SJCRH30 (cell line): Measurements from ENCODE around the gene USP3. TPM values are rescaled to one million over a fixed set of nuclear protein-coding genes. Genes with fewer than 3 reads are reported as not detected.
"Not testable (repeated sequence)": the region's sequence is repeated elsewhere in the genome, so short reads cannot be mapped to it uniquely, and the experiment has no call there.

Experiments used
- DNase-seq, 2 experiments: peaks; one replicate each; pipeline ENCODE4 v3.0.0-alpha.2; 2015 to 2020
- H3K27ac ChIP-seq: fragments of 250-450 bp; sonication (Bioruptor Pico); 2 replicates; pipeline ENCODE4 v1.5.1; 2020; ENCODE audit warnings: mild to moderate bottlenecking, moderate library complexity
- H3K27me3 ChIP-seq: fragments of 250-450 bp; sonication (Bioruptor Pico); 2 replicates; pipeline ENCODE4 v1.5.1; 2020; ENCODE audit warnings: mild to moderate bottlenecking, moderate library complexity
- H3K36me3 ChIP-seq: fragments of 250-450 bp; sonication (Bioruptor Pico); 2 replicates; pipeline ENCODE4 v1.5.1; 2020; ENCODE audit warnings: mild to moderate bottlenecking, moderate library complexity
- H3K4me1 ChIP-seq: fragments of 250-450 bp; sonication (Bioruptor Pico); 2 replicates; pipeline ENCODE4 v1.5.1; 2020; ENCODE audit warnings: mild to moderate bottlenecking, moderate library complexity
- H3K4me3 ChIP-seq: fragments of 250-450 bp; sonication (Bioruptor Pico); 2 replicates; pipeline ENCODE4 v1.5.1; 2020; ENCODE audit warnings: mild to moderate bottlenecking, moderate library complexity
- H3K9me3 ChIP-seq: fragments of 250-450 bp; sonication (Bioruptor Pico); replicated peaks from 2 replicates; pipeline ENCODE4 v1.5.1; 2020; ENCODE audit warnings: mild to moderate bottlenecking, moderate library complexity
- total RNA-seq: library from RNA; depleted of rRNA; stranded (reverse); fragments of >200 nt; shearing (Covaris generic); gene quantifications from 2 replicates; pipeline ENCODE4 v1.2.3, GENCODE V29; 2014

The USP3 gene
- total RNA-seq, 1 experiment from 2014 or later, result 42.0 TPM

DNA sequence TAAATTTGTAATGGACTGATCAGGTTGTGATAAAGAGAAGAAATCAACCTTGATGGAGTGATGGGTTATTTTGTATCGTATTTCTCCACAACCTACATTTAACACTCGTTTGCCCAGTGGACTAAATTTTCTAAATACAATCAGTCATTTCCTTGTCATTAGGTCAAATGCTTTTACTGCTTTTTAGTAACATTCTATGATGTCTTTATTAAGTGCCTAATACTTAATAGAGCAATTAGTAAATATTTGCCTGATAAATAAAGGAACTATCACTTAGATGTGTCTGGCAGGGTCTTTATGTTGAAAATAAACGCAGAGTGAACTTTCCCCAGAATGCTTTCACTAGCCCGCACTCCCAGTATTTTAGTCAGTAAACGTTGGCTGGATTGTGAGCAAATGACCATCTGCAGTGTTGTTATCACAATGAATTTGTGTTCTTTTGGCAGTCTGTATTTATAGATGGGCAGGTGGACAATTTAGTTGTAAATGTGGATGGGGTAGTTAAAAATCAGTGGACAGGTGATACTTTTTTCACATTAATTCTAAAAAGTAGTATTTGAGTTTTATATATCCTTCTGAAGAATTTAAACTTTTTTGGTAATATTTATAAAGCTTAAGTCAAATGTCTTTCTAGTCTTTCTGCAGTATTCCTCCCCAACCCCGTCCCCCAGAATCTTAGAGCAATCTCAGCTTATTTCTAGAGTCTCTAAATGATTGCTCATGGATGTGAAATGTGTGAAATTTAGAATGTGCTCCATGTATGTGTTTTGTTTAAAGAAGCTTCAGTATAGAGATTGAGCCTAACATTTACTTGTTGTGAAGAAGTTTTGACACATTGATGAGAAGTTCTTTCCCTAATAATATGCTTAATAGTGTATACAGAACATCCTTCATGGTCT is 4.9 kb downstream of the USP3 start:
- peaks cover 4% of the 10 kb centered on the region for H3K4me1 ChIP-seq
- H3K4me3 ChIP-seq, result no peak overlapping the region
- no peaks in the 10 kb centered on the region for H3K27me3 ChIP-seq
- no peaks in the 10 kb centered on the region for H3K36me3 ChIP-seq
- DNase-seq, result no peak
- no peaks in the 10 kb centered on the region for H3K9me3 ChIP-seq
- no peak overlapping the region for H3K27ac ChIP-seq

- no peak for DNase-seq
- Histone ChIP-seq H3K36me3 (no peaks in the 10 kb centered on the region), H3K4me1 (peaks cover 4% of the 10 kb centered on the region), H3K27ac (no peak overlapping the region), H3K27me3 (no peaks in the 10 kb centered on the region), H3K4me3 (no peak overlapping the region), H3K9me3 (no peaks in the 10 kb centered on the region)
These were observed 5.9 kb downstream of the USP3 start for GRCh38 chr15:63509955-63510940.

GRCh38 chr15:63512148-63512547 is 7.8 kb downstream of the USP3 start:
- Histone ChIP-seq H3K27me3 (no peaks in the 10 kb centered on the region), H3K4me3 (no peak overlapping the region), H3K36me3 (no peaks in the 10 kb centered on the region), H3K27ac (no peak overlapping the region), H3K4me1 (no peaks in the 10 kb centered on the region; the same call in 1 of the 2 replicates), H3K9me3 (no peaks in the 10 kb centered on the region)
- DNase-seq, result no peak

- no peak overlapping the region for H3K4me3 ChIP-seq
- no peaks in the 10 kb centered on the region for H3K27me3 ChIP-seq
- H3K4me1 ChIP-seq, result no peaks in the 10 kb centered on the region; the same call in 1 of the 2 replicates
- no peaks in the 10 kb centered on the region for H3K9me3 ChIP-seq
- H3K27ac ChIP-seq, result no peak overlapping the region
- H3K36me3 ChIP-seq, result no peaks in the 10 kb centered on the region
- DNase-seq, result no peak
These were observed 8.9 kb downstream of the USP3 start for GRCh38 chr15:63513271-63513670.

GRCh38 chr15:63513728-63514127 is 9.3 kb downstream of the USP3 start:
- no peaks in the 10 kb centered on the region for H3K36me3 ChIP-seq
- no peak overlapping the region for H3K4me3 ChIP-seq
- H3K27me3 ChIP-seq, result no peaks in the 10 kb centered on the region
- no peaks in the 10 kb centered on the region for H3K9me3 ChIP-seq
- DNase-seq, result no peak
- H3K27ac ChIP-seq, result no peak overlapping the region
- no peaks in the 10 kb centered on the region; the same call in 1 of the 2 replicates for H3K4me1 ChIP-seq

DNA sequence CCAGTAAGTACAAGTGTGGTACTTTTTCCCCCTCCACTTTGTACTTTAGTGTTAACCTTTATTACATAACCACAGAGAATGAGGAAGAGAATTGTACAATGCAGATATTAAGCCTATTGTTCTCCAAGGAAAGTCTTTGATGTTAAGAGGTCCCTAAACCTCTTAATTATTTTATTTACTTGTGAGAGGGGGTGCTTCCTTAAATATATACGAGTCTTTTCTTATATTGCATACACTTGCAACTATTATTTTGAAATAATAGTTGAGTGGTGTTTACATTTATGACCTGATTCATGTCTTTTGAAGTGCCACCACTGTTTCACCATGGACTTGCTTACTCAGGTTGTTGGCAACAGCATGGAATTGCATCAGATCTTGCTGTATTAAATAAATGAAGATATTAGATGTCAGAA is 10.1 kb downstream of the USP3 start:
- DNase-seq, result no peak
- H3K4me1 ChIP-seq, result no peaks in the 10 kb centered on the region; the same call in 1 of the 2 replicates
- H3K9me3 ChIP-seq, result no peaks in the 10 kb centered on the region
- no peaks in the 10 kb centered on the region for H3K27me3 ChIP-seq
- no peaks in the 10 kb centered on the region for H3K36me3 ChIP-seq
- no peak overlapping the region for H3K4me3 ChIP-seq
- no peak overlapping the region for H3K27ac ChIP-seq

- no peak for DNase-seq
- H3K9me3 ChIP-seq, result no peaks in the 10 kb centered on the region
- no peak overlapping the region for H3K27ac ChIP-seq
- H3K4me1 ChIP-seq, result no peaks in the 10 kb centered on the region; the same call in 1 of the 2 replicates
- H3K27me3 ChIP-seq, result no peaks in the 10 kb centered on the region
- H3K36me3 ChIP-seq, result no peaks in the 10 kb centered on the region
- H3K4me3 ChIP-seq, result no peak overlapping the region
These were observed 12.8 kb downstream of the USP3 start for GRCh38 chr15:63517202-63517601.

DNA sequence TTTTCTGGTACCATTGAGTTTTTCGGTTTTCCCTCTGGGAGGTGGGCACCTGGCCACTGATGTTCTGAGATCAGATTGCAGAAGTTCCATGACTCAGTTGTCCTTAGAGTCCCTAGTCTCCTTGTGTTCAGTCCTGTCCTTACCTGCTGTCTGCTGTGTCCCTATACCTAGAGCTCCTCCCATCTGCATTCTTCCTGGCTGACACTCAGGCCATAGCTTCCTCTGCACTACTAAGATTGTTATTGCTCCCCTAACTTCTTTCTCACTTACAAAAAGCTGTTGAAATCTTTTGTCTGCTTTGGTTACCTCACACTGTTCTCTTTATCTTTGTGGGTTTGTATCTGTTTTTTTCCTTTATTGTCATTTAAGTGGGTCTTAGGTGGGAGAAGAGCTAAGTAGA is 13.2 kb downstream of the USP3 start:
- DNase-seq, result no peak
- H3K4me1 ChIP-seq, result no peaks in the 10 kb centered on the region; the same call in 1 of the 2 replicates
- H3K4me3 ChIP-seq, result no peak overlapping the region

DNA sequence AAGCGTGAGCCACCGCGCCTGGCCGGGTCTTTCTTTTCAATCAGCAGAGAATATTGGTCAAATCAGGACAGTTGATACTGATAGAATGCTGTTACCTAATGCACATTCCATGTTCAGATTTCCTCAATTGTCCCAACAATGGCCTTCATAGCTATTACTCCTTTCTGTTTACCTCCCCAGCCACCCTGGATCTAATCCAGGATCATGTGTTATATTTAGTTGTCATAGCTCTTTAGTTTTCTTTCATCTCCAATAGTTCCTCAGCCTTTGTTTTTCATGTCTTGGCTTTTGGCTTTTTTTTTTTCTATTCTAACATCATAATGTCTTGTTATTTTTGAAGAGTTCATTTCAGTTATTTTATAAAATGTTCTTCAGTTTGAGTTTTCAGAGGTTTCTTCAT is 14.6 kb downstream of the USP3 start:
- Histone ChIP-seq H3K4me3 (no peak overlapping the region), H3K27me3 (no peaks in the 10 kb centered on the region), H3K27ac (no peak overlapping the region), H3K4me1 (no peaks in the 10 kb centered on the region; the same call in 1 of the 2 replicates), H3K9me3 (no peaks in the 10 kb centered on the region), H3K36me3 (no peaks in the 10 kb centered on the region)
- DNase-seq, result no peak

More for the DNA sequence above, 13.2 kb downstream of the USP3 start:
- no peaks in the 10 kb centered on the region for H3K27me3 ChIP-seq
- no peaks in the 10 kb centered on the region for H3K9me3 ChIP-seq
- no peaks in the 10 kb centered on the region for H3K36me3 ChIP-seq
- no peak overlapping the region for H3K27ac ChIP-seq

- H3K4me1 ChIP-seq, result no peaks in the 10 kb centered on the region
- H3K27ac ChIP-seq, result no peak overlapping the region
- no peaks in the 10 kb centered on the region for H3K27me3 ChIP-seq
- H3K4me3 ChIP-seq, result no peak overlapping the region
- H3K36me3 ChIP-seq, result no peaks in the 10 kb centered on the region
- DNase-seq, result no peak
- no peaks in the 10 kb centered on the region for H3K9me3 ChIP-seq
These were observed 15.3 kb downstream of the USP3 start for GRCh38 chr15:63519548-63520178.

DNA sequence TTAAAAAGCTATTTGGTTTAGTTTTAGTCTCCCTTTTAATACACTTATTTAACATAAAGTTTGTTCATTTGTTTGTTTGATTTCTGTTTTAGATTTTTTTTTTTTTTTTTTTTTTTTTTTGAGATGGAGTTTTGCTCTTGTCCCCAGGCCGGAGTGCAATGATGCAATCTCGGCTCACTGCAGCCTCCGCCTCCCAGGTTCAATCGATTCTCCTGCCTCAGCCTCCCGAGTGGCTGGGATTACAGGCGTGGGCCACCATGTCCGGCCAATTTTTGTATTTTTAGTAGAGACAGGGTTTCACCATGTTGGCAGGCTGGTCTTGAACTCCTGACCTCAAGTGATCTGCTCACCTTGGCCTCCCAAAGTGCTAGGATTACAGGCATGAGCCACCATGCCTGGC is 16.1 kb downstream of the USP3 start:
- H3K9me3 ChIP-seq, H3K27me3 ChIP-seq, H3K4me3 ChIP-seq, H3K27ac ChIP-seq, H3K4me1 ChIP-seq, DNase-seq, H3K36me3 ChIP-seq: not testable (repeated sequence)

- no peak for DNase-seq
- Histone ChIP-seq H3K27me3 (no peaks in the 10 kb centered on the region), H3K4me1 (no peaks in the 10 kb centered on the region), H3K4me3 (no peak overlapping the region), H3K36me3 (no peaks in the 10 kb centered on the region), H3K27ac (no peak overlapping the region), H3K9me3 (no peaks in the 10 kb centered on the region)
These were observed 17.8 kb downstream of the USP3 start for GRCh38 chr15:63522225-63522578.

GRCh38 chr15:63523306-63523990 is 19.1 kb downstream of the USP3 start:
- Histone ChIP-seq H3K4me3 (no peak overlapping the region), H3K27ac (no peak overlapping the region), H3K4me1 (0 out of 2 replicates have a peak, but pooled peaks cover 4% of the 10 kb centered on the region), H3K36me3 (no peaks in the 10 kb centered on the region), H3K27me3 (no peaks in the 10 kb centered on the region), H3K9me3 (no peaks in the 10 kb centered on the region)
- no peak for DNase-seq
